NCI-H1105 (cell line): Measurements from ENCODE around the gene RC3H2.
"Not testable (repeated sequence)": the region's sequence is repeated elsewhere in the genome, so short reads cannot be mapped to it uniquely, and the experiment has no call there.

Source experiments
- DNase-seq: peaks from one replicate; lab custom pipeline; 2025; lab: John Stamatoyannopoulos, UW

The RC3H2 gene

DNA sequence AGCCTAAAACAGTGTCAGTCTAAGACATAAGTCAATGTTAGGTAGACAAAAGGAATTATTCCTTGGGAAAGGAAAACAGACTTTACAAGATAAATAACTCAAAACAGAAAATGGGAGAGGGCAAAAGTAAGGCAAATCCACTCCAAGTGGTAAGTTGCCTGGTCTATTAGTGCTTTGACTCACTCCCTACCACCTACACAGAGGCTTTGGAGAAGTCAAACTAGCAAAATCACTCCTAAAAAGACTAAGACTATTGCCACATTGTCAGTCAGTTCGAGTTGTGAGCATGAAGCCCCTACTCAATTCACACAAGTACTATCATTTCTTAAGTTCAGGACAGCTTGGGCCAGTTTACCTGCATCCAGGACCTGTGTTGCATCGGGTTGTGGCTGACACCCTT lies 13.2 kb upstream of the RC3H2 start:
- DNase-seq: no peak

GRCh38 chr9:122912964-122913673 lies 8.0 kb upstream of the RC3H2 start, which contains the start of gene ZBTB6:
ZBTB6 (minus strand) TSS chr9:122913323; CDS start chr9:122912072, 1,251 bp downstream.
- DNase-seq: peak; percentile 71

DNA sequence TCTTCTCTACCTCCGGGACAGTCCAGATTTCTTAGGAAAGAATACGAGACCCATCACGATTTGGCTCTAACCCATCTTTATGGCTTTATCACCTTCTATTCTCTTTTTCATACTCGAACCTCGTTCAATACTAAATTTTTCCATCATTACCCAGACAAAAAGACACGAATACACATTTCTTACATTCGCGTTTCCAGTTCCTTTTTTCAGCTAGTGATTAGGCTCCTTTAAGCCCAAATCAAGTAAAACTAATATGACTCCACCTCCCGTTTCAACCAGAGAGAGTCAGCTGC lies 7.5 kb upstream of the RC3H2 start:
- no peak for DNase-seq

GRCh38 chr9:122906122-122906521 lies 963 bp upstream of the RC3H2 start:
- not testable (repeated sequence) for DNase-seq

DNA sequence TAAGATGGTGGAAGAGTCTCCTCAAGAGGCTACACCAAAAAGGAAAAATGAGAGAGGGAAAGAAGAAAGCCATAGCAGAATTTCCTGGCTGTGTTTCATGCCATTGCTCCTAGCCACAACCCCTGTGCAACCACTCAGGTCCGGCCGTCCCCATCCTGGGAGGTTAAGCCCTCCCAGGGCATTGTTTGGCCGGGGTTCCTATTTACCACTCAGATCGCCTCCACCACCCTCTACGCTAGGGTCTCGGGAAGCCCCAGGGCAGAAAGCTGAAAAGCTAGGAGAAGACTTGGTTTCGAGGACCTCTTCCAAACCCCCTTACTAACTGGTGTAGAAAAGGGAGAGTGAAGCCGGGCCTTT lies 715 bp downstream of the RC3H2 start:
- peak; percentile 18 for DNase-seq

DNA sequence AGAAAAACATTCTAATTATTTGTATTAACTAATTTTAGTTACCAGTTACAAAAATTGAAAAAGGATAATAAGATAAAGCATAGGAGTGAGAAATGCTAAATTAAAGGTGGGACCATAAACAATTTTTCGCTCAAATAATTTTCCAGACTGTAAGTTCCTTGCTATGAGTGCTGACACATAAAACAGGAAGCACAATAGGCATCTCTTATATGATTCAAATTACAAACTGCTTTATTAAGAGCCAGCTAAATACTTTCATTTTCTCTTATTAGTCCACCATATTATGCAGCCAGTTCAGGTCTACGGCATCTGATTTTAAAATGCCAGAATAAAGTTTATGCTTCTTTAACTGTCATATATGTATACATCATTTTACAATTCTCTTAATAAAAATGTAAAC lies 4.4 kb downstream of the RC3H2 start:
- no peak for DNase-seq

DNA sequence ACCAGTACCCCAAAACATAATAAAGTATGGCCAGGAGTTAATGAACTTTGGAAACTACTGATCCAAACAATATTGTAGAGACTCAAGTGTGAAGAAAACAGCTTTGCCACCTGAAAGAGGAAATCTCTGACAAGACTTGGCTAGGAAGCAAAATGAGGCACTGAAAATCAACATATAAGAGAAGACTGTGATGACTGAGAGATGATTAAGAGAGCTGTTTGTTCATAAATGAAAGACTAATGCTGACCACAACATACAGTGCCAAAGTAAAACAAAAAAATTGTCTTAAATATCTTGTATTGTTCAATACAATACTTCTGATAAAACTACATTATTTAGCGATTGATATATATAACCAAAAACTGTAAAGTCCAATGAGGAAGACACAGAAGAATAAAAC lies 7.2 kb downstream of the RC3H2 start:
- DNase-seq: no peak

DNA sequence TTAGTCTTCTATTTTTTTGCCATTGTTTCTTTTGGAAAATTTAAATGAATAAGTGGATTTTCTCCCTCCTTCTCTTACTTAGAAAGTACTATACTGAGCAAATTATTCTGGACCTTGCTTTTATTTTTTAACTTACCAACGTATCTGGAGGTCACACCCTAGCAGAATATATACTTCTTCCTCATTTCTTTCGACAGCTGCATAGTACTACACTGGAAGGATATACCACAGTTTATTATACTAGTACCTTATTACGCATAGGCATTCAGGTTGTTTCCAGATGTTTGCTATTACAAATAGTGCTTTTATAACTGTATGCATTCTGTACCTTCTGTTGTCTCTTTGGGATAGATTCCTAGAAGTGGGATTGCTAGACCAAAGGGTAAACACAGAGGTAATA lies 16.7 kb downstream of the RC3H2 start:
- no peak for DNase-seq

- DNase-seq: no peak
Observed at GRCh38 chr9:122883125-122883524, 22.0 kb downstream of the RC3H2 start.

DNA sequence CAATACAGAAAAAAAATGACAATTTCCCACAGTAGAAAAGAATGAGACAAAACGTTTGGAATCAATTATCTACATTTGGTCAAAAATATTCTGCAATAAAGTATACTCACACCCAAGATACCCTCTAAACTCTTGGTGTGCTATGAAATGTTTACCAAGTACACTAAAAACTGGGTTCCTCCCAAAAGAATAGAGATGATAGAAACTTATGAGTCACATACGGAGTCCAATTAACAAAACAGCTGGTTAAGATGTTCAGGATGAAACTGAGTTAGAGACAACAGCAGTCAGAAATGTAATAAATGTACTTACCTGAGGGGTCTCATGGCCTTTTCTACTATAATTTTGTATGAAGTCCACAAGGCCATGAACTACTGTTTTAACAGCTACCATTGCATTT lies 25.7 kb downstream of the RC3H2 start:
- no peak for DNase-seq

DNA sequence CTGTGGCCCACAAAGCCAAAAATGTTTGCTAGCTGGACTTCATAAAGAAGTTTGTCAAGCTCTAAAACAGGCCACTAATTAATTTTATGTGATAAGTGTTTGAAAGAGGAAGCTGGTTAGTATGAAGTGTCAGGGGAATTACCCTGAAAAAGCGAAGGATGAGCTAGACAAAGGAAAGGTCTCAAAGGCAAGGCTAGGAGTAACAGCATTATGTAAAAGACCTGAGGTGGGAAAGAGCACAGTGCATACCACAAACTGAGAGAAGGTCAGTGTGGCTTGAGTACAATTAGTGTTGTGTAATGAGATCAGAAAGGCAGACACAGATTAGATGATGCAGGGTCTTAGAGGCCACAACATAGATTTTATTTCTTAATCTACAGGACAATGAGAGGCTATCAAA lies 29.6 kb downstream of the RC3H2 start:
- DNase-seq: no peak

- not testable (repeated sequence) for DNase-seq
Observed at GRCh38 chr9:122867276-122867675, 37.9 kb downstream of the RC3H2 start.

DNA sequence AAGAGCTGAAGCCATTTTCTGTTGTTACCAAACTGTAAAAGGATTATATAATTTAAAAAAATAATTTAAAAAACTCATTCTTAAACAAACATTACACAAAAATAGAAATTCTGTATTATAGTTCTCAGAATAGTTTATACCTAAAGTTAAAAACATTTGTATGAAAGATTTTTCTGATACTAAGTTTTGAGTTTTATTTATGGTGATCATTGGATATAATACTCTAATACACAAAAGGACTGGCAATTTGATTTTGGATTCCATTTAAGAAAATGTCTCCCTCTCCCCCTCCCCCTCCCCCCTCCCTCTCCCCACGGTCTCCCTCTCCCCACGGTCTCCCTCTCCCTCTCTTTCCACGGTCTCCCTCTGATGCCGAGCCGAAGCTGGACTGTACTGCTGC lies 39.1 kb downstream of the RC3H2 start:
- DNase-seq: no peak

- DNase-seq: no peak
Observed at GRCh38 chr9:122865300-122865699, 39.9 kb downstream of the RC3H2 start.

DNA sequence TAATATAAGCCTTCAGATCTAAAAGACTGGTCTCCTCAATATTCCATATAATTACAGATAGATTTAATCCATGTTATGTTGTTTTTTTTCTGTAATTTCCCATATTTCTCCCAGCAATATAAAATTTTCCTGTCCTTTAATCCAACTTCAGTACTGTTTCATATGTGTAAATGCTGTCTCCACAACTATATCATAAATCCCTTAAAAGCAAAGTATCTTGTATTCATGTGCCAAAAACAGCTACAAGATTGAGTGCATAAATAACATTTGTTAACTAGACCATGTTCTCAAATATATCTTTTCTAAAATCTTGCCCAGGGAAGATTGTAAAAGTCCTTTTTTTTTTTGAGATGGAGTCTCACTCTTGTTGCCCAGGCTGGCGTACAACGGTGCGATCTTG lies 41.8 kb downstream of the RC3H2 start:
- DNase-seq: no peak

DNA sequence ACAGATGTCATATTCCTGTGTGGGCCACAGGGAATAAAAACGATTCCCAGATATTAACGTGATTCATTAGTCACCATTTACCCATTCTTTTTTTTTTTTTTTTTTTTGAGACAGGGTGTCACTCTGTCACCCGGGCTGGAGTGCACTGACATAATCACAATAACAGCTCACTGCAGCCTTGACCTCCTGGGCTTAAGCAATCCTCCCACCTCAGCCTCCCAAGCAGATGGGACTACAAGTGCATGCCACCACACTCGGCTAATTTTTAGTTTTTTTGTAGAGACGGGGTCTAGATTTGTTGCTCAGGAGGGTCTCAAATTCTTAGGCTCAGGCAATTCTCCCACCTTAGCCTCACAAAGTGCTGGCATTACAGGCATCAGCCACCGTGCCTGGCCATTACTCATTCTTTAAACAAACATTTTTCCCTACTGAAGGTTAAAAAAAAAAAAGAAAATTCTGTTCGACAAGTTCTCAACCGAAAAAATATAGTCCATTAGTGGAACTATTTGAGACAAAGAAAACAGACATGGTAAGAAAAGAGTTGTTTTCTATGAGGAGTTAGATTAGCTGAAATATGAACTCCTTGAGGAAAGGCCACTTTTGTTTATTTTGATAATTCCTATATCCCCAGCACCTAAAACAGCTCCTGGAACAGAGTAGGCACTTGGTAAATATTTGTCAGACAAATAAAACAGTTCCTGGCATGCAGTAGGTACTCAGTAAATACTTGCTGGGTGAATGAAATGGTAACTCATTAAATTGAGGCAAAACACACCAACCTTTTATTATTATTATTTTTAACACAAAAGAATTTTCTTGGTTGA lies 44.6 kb downstream of the RC3H2 start:
- no peak for DNase-seq

DNA sequence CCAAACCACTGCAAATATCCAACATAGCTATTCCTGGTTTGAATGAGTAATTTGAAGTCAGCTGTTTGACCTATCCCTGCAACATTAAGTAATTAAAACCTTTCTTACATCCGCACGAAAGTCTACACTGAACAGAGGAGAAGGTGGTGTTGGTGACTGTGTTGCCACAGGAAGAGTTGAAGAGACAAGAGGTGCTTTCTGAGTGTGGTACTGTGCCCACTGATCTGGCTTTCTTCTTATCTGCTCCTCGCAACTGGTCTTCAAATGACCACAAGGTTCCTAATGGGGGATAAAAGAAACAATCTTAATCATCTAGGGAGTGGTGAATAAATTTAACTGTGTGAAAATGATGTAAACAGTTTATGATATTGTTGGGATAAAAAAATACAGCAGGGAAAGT lies 47.3 kb downstream of the RC3H2 start:
- no peak for DNase-seq

GRCh38 chr9:122852085-122852786 lies 52.9 kb downstream of the RC3H2 start:
- DNase-seq: not testable (repeated sequence)

DNA sequence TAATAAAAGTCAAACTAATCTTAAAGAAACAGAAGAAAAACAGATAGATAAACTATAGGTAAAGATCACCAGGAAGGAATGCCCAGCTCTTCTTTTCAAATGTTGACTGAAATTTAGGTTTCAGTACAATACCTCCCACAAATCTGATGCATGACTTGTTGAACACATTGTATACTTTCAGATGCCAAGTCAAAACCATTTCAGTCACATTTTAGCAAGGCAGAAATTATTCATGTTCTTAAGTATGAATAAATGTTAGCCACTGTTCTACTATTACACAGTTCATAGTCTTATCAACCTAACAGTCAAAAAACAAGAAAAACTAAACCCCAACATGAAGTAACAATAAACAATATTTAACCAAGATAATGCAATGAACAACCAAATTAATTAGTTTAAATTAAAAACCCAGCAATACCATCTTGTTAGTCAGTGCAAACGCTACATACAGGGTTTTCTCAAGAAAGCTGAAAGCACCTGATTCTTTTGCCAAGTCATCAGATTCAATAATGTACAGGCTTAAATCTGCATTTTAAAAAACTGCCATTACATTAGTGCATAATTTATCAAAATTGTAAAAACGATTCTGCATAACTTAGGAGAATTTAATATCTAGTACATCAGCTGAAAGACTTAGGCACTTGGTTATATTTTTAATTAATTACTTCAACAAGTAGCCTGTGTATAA lies 56.8 kb downstream of the RC3H2 start:
- no peak for DNase-seq

DNA sequence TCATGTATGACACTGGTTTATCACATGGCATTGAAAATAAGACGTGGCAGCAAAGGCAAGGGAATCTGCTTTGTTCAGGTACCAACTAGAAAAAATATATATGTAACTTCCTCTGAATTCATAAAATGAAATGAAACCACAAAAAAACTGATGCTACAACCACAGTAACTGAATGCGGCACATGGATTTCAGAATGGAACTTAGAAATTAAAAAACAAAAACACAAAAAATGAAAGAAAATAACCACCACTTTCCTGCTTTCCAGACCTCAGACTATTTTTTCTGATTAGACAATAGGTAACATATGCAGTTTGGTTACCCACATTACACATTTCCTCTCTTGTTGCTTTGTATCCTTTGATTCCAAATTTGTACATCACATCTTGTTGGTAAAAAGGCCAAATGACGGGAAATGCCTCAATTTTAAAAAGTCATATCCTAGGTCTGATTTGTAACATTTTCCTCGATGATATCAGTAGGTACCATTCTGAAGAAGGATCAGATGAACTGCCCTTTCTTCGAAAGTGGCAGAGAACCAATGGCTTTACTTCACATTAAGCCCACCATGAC lies 58.7 kb downstream of the RC3H2 start:
- no peak for DNase-seq

DNA sequence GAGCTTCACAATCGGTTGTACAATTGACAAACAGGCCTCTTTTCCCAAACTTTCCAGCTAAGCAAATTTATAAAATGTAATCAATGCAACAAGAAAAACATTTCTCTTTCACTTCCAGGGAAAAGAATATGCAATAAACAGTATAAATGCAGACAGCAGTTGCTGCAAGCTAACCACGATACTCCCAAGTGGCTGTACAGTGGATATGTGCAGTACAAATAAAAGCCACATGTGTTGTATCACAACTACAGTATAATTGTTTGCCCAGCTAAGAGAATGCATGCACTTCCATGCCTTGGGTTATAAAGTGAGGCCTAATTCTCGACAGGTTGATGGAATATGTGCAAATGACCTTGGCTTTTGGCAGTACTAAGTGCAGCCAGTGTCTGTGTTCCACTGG lies 60.0 kb downstream of the RC3H2 start:
- DNase-seq: no peak

- DNase-seq: no peak
Observed at GRCh38 chr9:122844137-122844536, 61.0 kb downstream of the RC3H2 start.
